WTC11 (cell line): ENCODE data around the gene PRPSAP1. TPM values are rescaled to one million over a fixed set of nuclear protein-coding genes. Genes with fewer than 3 reads are reported as not detected.

ENCODE experiments used
- ATAC-seq: fragments of 200-7000 bp; cut with Tn5 transposase; 2 replicates; pipeline ENCODE4 v1.10.0; 2021; ENCODE audit warnings: mild to moderate bottlenecking, moderate library complexity
- CTCF ChIA-PET: fragments of 300-600 bp; sonication (Branson Sonifier 250); formaldehyde crosslinking; loops from one replicate; lab custom pipeline; 2021; ENCODE audit warnings: antibody characterized with exemption; lab: Charles Lee
- POLR2A ChIA-PET: fragments of 350-600 bp; sonication (Branson Sonifier 250); formaldehyde crosslinking; loops from one replicate; lab custom pipeline; 2021; ENCODE audit warnings: antibody characterized with exemption; lab: Charles Lee
- DNase-seq: peaks from one replicate; pipeline ENCODE4 v3.0.0; 2021; ENCODE audit warnings: low spot score
- H3K27ac Mint-ChIP-seq: 2 replicates; pipeline ENCODE4 v1.8.0; 2021; ENCODE audit warnings: mixed read lengths
- H3K27me3 Mint-ChIP-seq: 2 replicates; pipeline ENCODE4 v1.8.0; 2021; ENCODE audit warnings: low read depth, mild to moderate bottlenecking, moderate library complexity, mixed read lengths
- H3K36me3 Mint-ChIP-seq: 2 replicates; pipeline ENCODE4 v1.8.0; 2021; ENCODE audit warnings: mixed read lengths
- H3K4me1 Mint-ChIP-seq: 2 replicates; pipeline ENCODE4 v1.8.0; 2022; ENCODE audit warnings: mixed read lengths
- H3K4me3 Mint-ChIP-seq: 2 replicates; pipeline ENCODE4 v1.8.0; 2021; ENCODE audit warnings: mild to moderate bottlenecking, moderate library complexity, mixed read lengths
- H3K9me3 Mint-ChIP-seq: 2 replicates; pipeline ENCODE4 v1.8.0; 2021; ENCODE audit warnings: mixed read lengths
- CBFB ChIP-seq: sonication (generic); formaldehyde crosslinking; IDR thresholded peaks from 2 replicates; pipeline ENCODE4 v1.8.1; 2022; ENCODE audit warnings: mild to moderate bottlenecking, low read depth, missing genetic modification reagents
- MAX ChIP-seq: sonication (generic); formaldehyde crosslinking; IDR thresholded peaks from 2 replicates; pipeline ENCODE4 v1.8.0; 2022; ENCODE audit warnings: mild to moderate bottlenecking, missing genetic modification reagents
- NFE2L1 ChIP-seq: sonication (generic); formaldehyde crosslinking; IDR thresholded peaks from 2 replicates; pipeline ENCODE4 v1.8.1; 2023; ENCODE audit warnings: missing genetic modification reagents
- NR3C1 ChIP-seq: sonication (generic); formaldehyde crosslinking; conservative IDR thresholded peaks from 2 replicates; pipeline ENCODE4 v1.8.1; 2023; ENCODE audit warnings: low read depth, mild to moderate bottlenecking, missing genetic modification reagents
- TP53 ChIP-seq: sonication (generic); formaldehyde crosslinking; IDR thresholded peaks from 2 replicates; pipeline ENCODE4 v1.8.1; 2023; ENCODE audit warnings: mild to moderate bottlenecking, missing genetic modification reagents
- ZBTB43 ChIP-seq: sonication (generic); formaldehyde crosslinking; IDR thresholded peaks from 2 replicates; pipeline ENCODE4 v1.8.1; 2023; ENCODE audit warnings: mild to moderate bottlenecking, missing genetic modification reagents
- ZNF317 ChIP-seq: sonication (generic); formaldehyde crosslinking; IDR thresholded peaks from 2 replicates; pipeline ENCODE4 v1.8.1; 2023; ENCODE audit warnings: low read depth, mild to moderate bottlenecking, moderate library complexity, missing genetic modification reagents, borderline replicate concordance
- ZNF532 ChIP-seq: fragments of 250-450 bp; sonication (Bioruptor Pico); IDR thresholded peaks from 2 replicates; pipeline ENCODE4 v1.9.0; 2021; ENCODE audit warnings: mild to moderate bottlenecking, borderline replicate concordance
- total RNA-seq: library from RNA; stranded (reverse); gene quantifications from 3 replicates; pipeline ENCODE4 v1.2.3, GENCODE V29; 2021
- TF ChIP-seq, protein P1 (sequence below): sonication (generic); formaldehyde crosslinking; IDR thresholded peaks from 2 replicates; pipeline ENCODE4 v1.8.1; 2022; ENCODE audit warnings: mild to moderate bottlenecking, missing genetic modification reagents, moderate library complexity, borderline replicate concordance
- TF ChIP-seq, protein P2 (sequence below): fragments of 250-450 bp; sonication (Bioruptor Pico); IDR thresholded peaks from 2 replicates; pipeline ENCODE4 v1.8.0; 2021; ENCODE audit warnings: mild to moderate bottlenecking

Gene PRPSAP1
- total RNA-seq, 1 experiment from 2014 or later, result 56.5 TPM

GRCh38 chr17:76385892-76386786 lies 32.4 kb upstream of the PRPSAP1 start (continued):
- peak; percentile 75; the same call in 1 of the 2 replicates for TF ChIP-seq ZNF532
- peak; percentile 69 for TF ChIP-seq ZNF317 (CRISPR knock-in tag)
- TF ChIP-seq NFE2L1 (CRISPR knock-in tag), result peak; percentile 76; the same call in 1 of the 2 replicates
- peak; percentile 95 for TF ChIP-seq MAX (CRISPR knock-in tag)

DNA sequence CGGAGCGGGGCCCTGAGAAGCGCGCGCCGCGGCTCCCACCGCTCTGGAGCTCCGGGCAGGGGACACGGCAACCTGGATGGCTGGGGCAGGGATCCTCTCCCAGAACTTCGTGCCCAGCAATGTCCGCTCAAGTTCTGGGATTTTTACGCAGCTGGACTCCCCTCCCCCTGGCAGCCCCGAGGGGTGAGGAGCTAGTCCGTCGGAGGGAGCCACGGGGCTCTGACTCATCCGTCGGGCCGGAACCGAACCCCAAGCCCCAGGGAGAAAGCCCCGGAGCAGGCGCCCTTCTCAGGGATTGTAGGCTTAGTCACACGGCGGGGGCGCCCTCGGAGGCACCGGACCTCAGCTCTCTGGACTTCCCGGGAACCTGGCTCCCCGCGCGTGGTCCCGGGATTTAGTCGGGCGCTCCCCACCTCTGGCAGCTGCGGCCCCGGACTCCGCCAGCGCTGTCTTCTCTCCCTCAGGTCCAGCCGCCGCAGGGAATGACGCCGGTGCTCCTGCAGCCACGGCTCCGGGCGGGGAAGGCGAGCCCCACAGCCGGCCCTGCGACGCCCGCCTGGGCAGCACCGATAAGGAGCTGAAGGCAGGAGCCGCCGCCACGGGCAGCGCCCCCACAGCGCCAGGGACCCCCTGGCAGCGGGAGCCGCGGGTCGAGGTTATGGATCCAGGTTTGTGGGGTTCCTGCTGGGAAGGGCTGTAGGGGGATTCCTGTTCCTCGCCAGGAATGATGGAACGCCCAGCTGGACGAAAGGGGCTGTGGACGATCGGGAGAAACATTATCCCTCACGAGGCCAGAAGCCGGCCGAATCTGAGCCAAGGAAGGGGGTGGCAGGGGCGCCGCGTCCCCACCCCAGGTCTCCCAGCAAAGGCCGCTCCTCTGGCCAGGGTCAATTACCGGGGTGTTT lies 31.5 kb upstream of the PRPSAP1 start:
- Mint-ChIP-seq H3K36me3 (peaks cover 2% of the 10 kb centered on the region; the same call in 1 of the 2 replicates), H3K27ac (no peak overlapping the region), H3K4me3 (peak overlapping the region; percentile 47), H3K9me3 (no peaks in the 10 kb centered on the region), H3K27me3 (peaks cover 47% of the 10 kb centered on the region), H3K4me1 (peaks cover 26% of the 10 kb centered on the region)
- CTCF ChIA-PET, result interaction anchor here (0.5 to 10.6 kb wide), 35 partner anchors 9 to 1382 kb away, joined by 3 to 135 read pairs (median 4); partner anchors contain the start of genes PRPSAP1 and RHBDF2
- POLR2A ChIA-PET, result interaction anchor here (0.6 to 2.5 kb wide), 4 partner anchors 11 to 104 kb away, joined by 3 to 10 read pairs (median 6); partner anchors contain the start of gene PRPSAP1
- 0 out of 2 replicates have a peak, but pooled peaks have one; percentile 63 for TF ChIP-seq NR3C1
- no peak; the same call in 1 of the 2 replicates for TF ChIP-seq ZBTB43 (CRISPR knock-in tag)
- TF ChIP-seq TP53 (CRISPR knock-in tag), result peak; percentile 81; the same call in 1 of the 2 replicates
- TF ChIP-seq CBFB (CRISPR knock-in tag), result 0 out of 2 replicates have a peak, but pooled peaks have one; percentile 0
- ATAC-seq, result no peak
- DNase-seq, result peak; percentile 44

DNA sequence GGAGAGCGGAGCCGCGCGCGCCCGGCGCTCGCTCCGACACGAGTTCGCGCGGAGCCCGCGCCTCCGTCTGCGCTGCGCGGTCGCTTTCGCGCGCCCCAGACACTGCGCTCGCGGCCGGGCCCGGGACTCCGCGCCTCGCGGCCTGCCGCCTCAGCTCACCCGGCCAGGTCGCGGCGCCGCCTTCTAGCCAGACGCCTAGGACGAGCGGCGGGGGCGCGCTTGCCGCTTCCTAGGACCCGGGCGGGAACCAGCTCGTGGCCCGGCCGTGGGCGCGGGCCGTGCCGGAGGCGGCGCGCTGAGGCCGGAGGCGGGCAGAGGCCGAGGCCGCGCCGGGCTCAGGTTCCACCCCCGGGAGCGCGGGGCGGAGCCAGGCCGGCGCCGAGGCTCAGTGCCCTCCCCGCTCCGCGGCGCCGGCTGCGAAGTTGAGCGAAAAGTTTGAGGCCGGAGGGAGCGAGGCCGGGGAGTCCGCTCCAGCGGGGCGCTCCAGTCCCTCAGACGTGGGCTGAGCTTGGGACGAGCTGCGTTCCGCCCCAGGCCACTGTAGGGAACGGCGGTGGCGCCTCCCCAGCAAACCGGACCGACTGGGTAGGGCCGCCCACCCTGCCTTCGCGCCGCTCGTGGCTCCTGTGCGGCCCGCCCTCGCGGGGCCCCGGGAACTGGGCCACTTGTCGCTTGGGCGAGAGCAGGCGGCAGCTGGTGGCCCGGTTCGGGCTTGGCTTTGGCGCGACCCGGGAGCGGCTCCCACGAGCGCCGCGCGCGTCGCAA lies 30.7 kb upstream of the PRPSAP1 start, which contains the start of gene SPHK1:
TSS of gene SPHK1 (plus strand) at position 388 of the 765 bp plus-strand sequence. CDS start 1,036 bp downstream, outside the sequence.
- no peaks in the 10 kb centered on the region for H3K9me3 Mint-ChIP-seq
- DNase-seq (peak; percentile 73), ATAC-seq (peak; percentile 35)
- ChIA-PET CTCF (interaction anchor here (0.5 to 10.6 kb wide), 23 partner anchors 11 to 261 kb away, joined by 3 to 135 read pairs (median 4); partner anchors contain the start of gene PRPSAP1), POLR2A (interaction anchor here (0.5 to 2.5 kb wide), 4 partner anchors 11 to 31 kb away, joined by 3 to 10 read pairs (median 4); partner anchors contain the start of gene PRPSAP1)
- H3K4me1 Mint-ChIP-seq, result peaks cover 18% of the 10 kb centered on the region
- peak within 1 kb of the TSS; percentile 81 for H3K4me3 Mint-ChIP-seq
- H3K27ac Mint-ChIP-seq, result no peak within 1 kb of the TSS
- H3K36me3 Mint-ChIP-seq, result no peaks in the 10 kb centered on the region
- H3K27me3 Mint-ChIP-seq, result peaks cover 49% of the 10 kb centered on the region
- TF ChIP-seq ZBTB43 (CRISPR knock-in tag) (no peak), ZNF532 (no peak)
- TF ChIP-seq, protein P1, sequence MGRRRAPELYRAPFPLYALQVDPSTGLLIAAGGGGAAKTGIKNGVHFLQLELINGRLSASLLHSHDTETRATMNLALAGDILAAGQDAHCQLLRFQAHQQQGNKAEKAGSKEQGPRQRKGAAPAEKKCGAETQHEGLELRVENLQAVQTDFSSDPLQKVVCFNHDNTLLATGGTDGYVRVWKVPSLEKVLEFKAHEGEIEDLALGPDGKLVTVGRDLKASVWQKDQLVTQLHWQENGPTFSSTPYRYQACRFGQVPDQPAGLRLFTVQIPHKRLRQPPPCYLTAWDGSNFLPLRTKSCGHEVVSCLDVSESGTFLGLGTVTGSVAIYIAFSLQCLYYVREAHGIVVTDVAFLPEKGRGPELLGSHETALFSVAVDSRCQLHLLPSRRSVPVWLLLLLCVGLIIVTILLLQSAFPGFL (CRISPR knock-in tag), result peak; percentile 42; the same call in 1 of the 2 replicates
- TF ChIP-seq, protein P2, sequence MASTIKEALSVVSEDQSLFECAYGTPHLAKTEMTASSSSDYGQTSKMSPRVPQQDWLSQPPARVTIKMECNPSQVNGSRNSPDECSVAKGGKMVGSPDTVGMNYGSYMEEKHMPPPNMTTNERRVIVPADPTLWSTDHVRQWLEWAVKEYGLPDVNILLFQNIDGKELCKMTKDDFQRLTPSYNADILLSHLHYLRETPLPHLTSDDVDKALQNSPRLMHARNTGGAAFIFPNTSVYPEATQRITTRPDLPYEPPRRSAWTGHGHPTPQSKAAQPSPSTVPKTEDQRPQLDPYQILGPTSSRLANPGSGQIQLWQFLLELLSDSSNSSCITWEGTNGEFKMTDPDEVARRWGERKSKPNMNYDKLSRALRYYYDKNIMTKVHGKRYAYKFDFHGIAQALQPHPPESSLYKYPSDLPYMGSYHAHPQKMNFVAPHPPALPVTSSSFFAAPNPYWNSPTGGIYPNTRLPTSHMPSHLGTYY, result no peak
